GM21723 (cell line): ENCODE measurements around the gene GPR17.

Source experiments
- ATAC-seq: cut with Tn5 transposase; IDR thresholded peaks from one replicate; pipeline ENCODE4 v1.9.1; 2021; ENCODE audit warnings: mild to moderate bottlenecking, moderate library complexity; ENCODE audit not compliant: unreplicated experiment

GPR17 gene

GRCh38 chr2:127665267-127665893 is 19.4 kb downstream of the GPR17 start:
- ATAC-seq = no peak

- ATAC-seq = no peak
Measured at GRCh38 chr2:127669056-127669455, 23.1 kb downstream of the GPR17 start.

GRCh38 chr2:127670055-127670956 is 24.4 kb downstream of the GPR17 start:
- no peak for ATAC-seq

- ATAC-seq = no peak
Measured at GRCh38 chr2:127670957-127671290, 25.0 kb downstream of the GPR17 start.

GRCh38 chr2:127671557-127672302 is 25.8 kb downstream of the GPR17 start:
- ATAC-seq = no peak

- no peak for ATAC-seq
Measured at GRCh38 chr2:127672341-127673224, 26.6 kb downstream of the GPR17 start.

GRCh38 chr2:127673291-127674069 is 27.5 kb downstream of the GPR17 start:
- ATAC-seq = no peak

- no peak for ATAC-seq
Measured at GRCh38 chr2:127674241-127675209, 28.6 kb downstream of the GPR17 start.

GRCh38 chr2:127675331-127676261 is 29.6 kb downstream of the GPR17 start, which contains the start of gene LIMS2:
TSS of gene LIMS2 (minus strand) at chr2:127675530. CDS start at chr2:127675024, 506 bp downstream.
- ATAC-seq = no peak

GRCh38 chr2:127676906-127677305 is 31.0 kb downstream of the GPR17 start:
- ATAC-seq = no peak

GRCh38 chr2:127678531-127678930 is 32.6 kb downstream of the GPR17 start:
- no peak for ATAC-seq

GRCh38 chr2:127678991-127679390 is 33.0 kb downstream of the GPR17 start:
- no peak for ATAC-seq

GRCh38 chr2:127679680-127680361 is 33.9 kb downstream of the GPR17 start:
- no peak for ATAC-seq

GRCh38 chr2:127680706-127681287 is 34.8 kb downstream of the GPR17 start:
- ATAC-seq = no peak

- ATAC-seq = no peak
Measured at GRCh38 chr2:127681288-127681804, 35.4 kb downstream of the GPR17 start.
